Measurements from ENCODE around the gene C16orf89.

C16orf89 gene

GRCh38 chr16:5008311-5008731 lies 57.4 kb downstream of the C16orf89 start:
- TF ChIP-seq CTCF (IDR thresholded peaks at IDR 0.05), result no peak
- no peaks in the 10 kb centered on the region for H3K27me3 ChIP-seq (ENCODE audit: control insufficient read depth, insufficient read depth, low read length)
- no peak overlapping the region for H3K4me2 ChIP-seq (ENCODE audit: low read length)
- H3K9me3 ChIP-seq (ENCODE audit: control insufficient read depth, low read length), result no peaks in the 10 kb centered on the region
- H3K27ac ChIP-seq, result no peak overlapping the region
- no peaks in the 10 kb centered on the region for H3K79me2 ChIP-seq
- no peaks in the 10 kb centered on the region for H3K36me3 ChIP-seq (ENCODE audit: control insufficient read depth, insufficient read depth, low read length)
- no peak overlapping the region for H2AFZ ChIP-seq
- no peaks in the 10 kb centered on the region for H3K4me1 ChIP-seq
- H3K4me3 ChIP-seq (ENCODE audit: low read depth, low read length), result no peak overlapping the region
- H3K9ac ChIP-seq, result no peak overlapping the region

- Histone ChIP-seq H3K4me1 (no peaks in the 10 kb centered on the region), H3K36me3 (ENCODE audit: control insufficient read depth, insufficient read depth, low read length) (no peaks in the 10 kb centered on the region), H3K9ac (no peak overlapping the region), H2AFZ (no peak overlapping the region), H3K4me3 (ENCODE audit: low read depth, low read length) (no peak overlapping the region), H3K27ac (no peak overlapping the region), H3K27me3 (ENCODE audit: control insufficient read depth, insufficient read depth, low read length) (no peaks in the 10 kb centered on the region), H3K79me2 (no peaks in the 10 kb centered on the region), H3K4me2 (ENCODE audit: low read length) (no peak overlapping the region), H3K9me3 (ENCODE audit: control insufficient read depth, low read length) (no peaks in the 10 kb centered on the region)
- TF ChIP-seq CTCF (IDR thresholded peaks at IDR 0.05), result no peak
These were observed 58.5 kb downstream of the C16orf89 start for GRCh38 chr16:5007256-5007655.

GRCh38 chr16:5006348-5007193 lies 59.2 kb downstream of the C16orf89 start:
- TF ChIP-seq CTCF (IDR thresholded peaks at IDR 0.05), result no peak
- no peaks in the 10 kb centered on the region for H3K4me1 ChIP-seq
- no peaks in the 10 kb centered on the region for H3K9me3 ChIP-seq (ENCODE audit: control insufficient read depth, low read length)
- H3K4me2 ChIP-seq (ENCODE audit: low read length), result no peak overlapping the region
- no peak overlapping the region for H3K9ac ChIP-seq
- no peak overlapping the region for H3K4me3 ChIP-seq (ENCODE audit: low read depth, low read length)
- no peak overlapping the region for H3K27ac ChIP-seq
- H3K36me3 ChIP-seq (ENCODE audit: control insufficient read depth, insufficient read depth, low read length), result no peaks in the 10 kb centered on the region
- no peaks in the 10 kb centered on the region for H3K27me3 ChIP-seq (ENCODE audit: control insufficient read depth, insufficient read depth, low read length)
- no peak overlapping the region for H2AFZ ChIP-seq
- H3K79me2 ChIP-seq, result no peaks in the 10 kb centered on the region

- Histone ChIP-seq H3K9ac (no peak overlapping the region), H2AFZ (no peak overlapping the region), H3K27ac (no peak overlapping the region)
These were observed 59.8 kb downstream of the C16orf89 start for GRCh38 chr16:5005916-5006315.

More at GRCh38 chr16:5005916-5006315, 59.8 kb downstream of the C16orf89 start:
- TF ChIP-seq CTCF (IDR thresholded peaks at IDR 0.05), result no peak
- H3K36me3 ChIP-seq (ENCODE audit: control insufficient read depth, insufficient read depth, low read length), result no peaks in the 10 kb centered on the region
- H3K4me2 ChIP-seq (ENCODE audit: low read length), result no peak overlapping the region
- no peaks in the 10 kb centered on the region for H3K9me3 ChIP-seq (ENCODE audit: control insufficient read depth, low read length)
- no peaks in the 10 kb centered on the region for H3K79me2 ChIP-seq
- no peaks in the 10 kb centered on the region for H3K27me3 ChIP-seq (ENCODE audit: control insufficient read depth, insufficient read depth, low read length)
- H3K4me1 ChIP-seq, result no peaks in the 10 kb centered on the region
- no peak overlapping the region for H3K4me3 ChIP-seq (ENCODE audit: low read depth, low read length)

Measured in parathyroid adenoma (tissue), 2 donors.